A673 (cell line): Measurements from ENCODE around the gene MTHFSD. TPM values are rescaled to one million over a fixed set of nuclear protein-coding genes. Genes with fewer than 3 reads are reported as not detected.

Experiments used
- BruUV-seq: library from RNA; stranded (reverse); fragments of 400-500 nt; replicated peaks from 2 replicates; lab custom pipeline; 2021; lab: Mats Ljungman, UMichigan
- CTCF ChIA-PET: fragments of 300-600 bp; sonication (Branson Sonifier 250); formaldehyde crosslinking; loops from one replicate; lab custom pipeline; 2022; ENCODE audit warnings: antibody characterized with exemption; lab: Charles Lee
- POLR2A ChIA-PET: fragments of 300-600 bp; sonication (Branson Sonifier 250); formaldehyde crosslinking; loops from one replicate; lab custom pipeline; 2022; ENCODE audit warnings: antibody characterized with exemption; ENCODE audit not compliant: low non-redundant PET; lab: Charles Lee
- DNase-seq: peaks from one replicate; pipeline ENCODE4 v3.0.0-alpha.2; 2015; ENCODE audit warnings: low spot score
- H3K27ac ChIP-seq: fragments of 200-600 bp; sonication (generic); 2 replicates; pipeline ENCODE4 v1.5.1; 2016; ENCODE audit warnings: mixed run types, low read depth, mild to moderate bottlenecking, mixed read lengths, antibody characterized with exemption, low read length; ENCODE audit not compliant: poor library complexity, severe bottlenecking
- H3K27me3 ChIP-seq: fragments of 200-600 bp; sonication (generic); replicated peaks from 2 replicates; pipeline ENCODE4 v1.6.1; 2017; ENCODE audit warnings: mixed run types, low read depth, mild to moderate bottlenecking, mixed read lengths, antibody characterized with exemption, low read length; ENCODE audit not compliant: insufficient read depth, poor library complexity
- H3K36me3 ChIP-seq: fragments of 200-600 bp; sonication (generic); 2 replicates; pipeline ENCODE4 v1.6.1; 2016; ENCODE audit warnings: mixed run types, mild to moderate bottlenecking, mixed read lengths, antibody characterized with exemption, low read length; ENCODE audit not compliant: insufficient read depth, poor library complexity, severe bottlenecking
- H3K4me1 ChIP-seq: fragments of 200-600 bp; sonication (generic); 2 replicates; pipeline ENCODE4 v1.6.1; 2017; ENCODE audit warnings: mixed run types, mild to moderate bottlenecking, mixed read lengths, antibody characterized with exemption, low read length; ENCODE audit not compliant: insufficient read depth, poor library complexity, severe bottlenecking
- H3K4me3 ChIP-seq: fragments of 200-600 bp; sonication (generic); 2 replicates; pipeline ENCODE4 v1.5.1; 2016; ENCODE audit warnings: low read depth, mixed run types, mild to moderate bottlenecking, mixed read lengths, low read length; ENCODE audit not compliant: poor library complexity, severe bottlenecking
- H3K9me3 ChIP-seq: fragments of 200-600 bp; sonication (generic); 2 replicates; pipeline ENCODE4 v1.6.1; 2016; ENCODE audit warnings: mixed run types, low read depth, mild to moderate bottlenecking, mixed read lengths, antibody characterized with exemption, low read length; ENCODE audit not compliant: poor library complexity, severe bottlenecking
- EZH2 ChIP-seq: fragments of 200-600 bp; sonication (generic); IDR thresholded peaks from 2 replicates; pipeline ENCODE4 v1.6.1; 2017; ENCODE audit warnings: borderline replicate concordance, low read depth, mild to moderate bottlenecking, mixed read lengths, antibody characterized with exemption, low read length; ENCODE audit not compliant: poor library complexity, severe bottlenecking
- intact Hi-C: fragments of 100-400 bp; cut with micrococcal nuclease; formaldehyde crosslinking; loops from one replicate; pipeline ENCODE4 v1.10.0; 2022; ENCODE audit not compliant: unreplicated experiment
- total RNA-seq: library from RNA; stranded (reverse); gene quantifications from 2 replicates; pipeline ENCODE4 v1.2.3, GENCODE V29; 2021
- TF ChIP-seq, protein P1 (sequence below): fragments of 300-800, 200-600 bp; sonication (generic); conservative IDR thresholded peaks from 2 replicates; pipeline ENCODE4 v1.5.1; 2017; ENCODE audit warnings: low read depth, mild to moderate bottlenecking, antibody characterized with exemption, low read length, moderate library complexity, mixed read lengths

The MTHFSD gene
- total RNA-seq, 1 experiment from 2014 or later: 27.5 TPM

DNA sequence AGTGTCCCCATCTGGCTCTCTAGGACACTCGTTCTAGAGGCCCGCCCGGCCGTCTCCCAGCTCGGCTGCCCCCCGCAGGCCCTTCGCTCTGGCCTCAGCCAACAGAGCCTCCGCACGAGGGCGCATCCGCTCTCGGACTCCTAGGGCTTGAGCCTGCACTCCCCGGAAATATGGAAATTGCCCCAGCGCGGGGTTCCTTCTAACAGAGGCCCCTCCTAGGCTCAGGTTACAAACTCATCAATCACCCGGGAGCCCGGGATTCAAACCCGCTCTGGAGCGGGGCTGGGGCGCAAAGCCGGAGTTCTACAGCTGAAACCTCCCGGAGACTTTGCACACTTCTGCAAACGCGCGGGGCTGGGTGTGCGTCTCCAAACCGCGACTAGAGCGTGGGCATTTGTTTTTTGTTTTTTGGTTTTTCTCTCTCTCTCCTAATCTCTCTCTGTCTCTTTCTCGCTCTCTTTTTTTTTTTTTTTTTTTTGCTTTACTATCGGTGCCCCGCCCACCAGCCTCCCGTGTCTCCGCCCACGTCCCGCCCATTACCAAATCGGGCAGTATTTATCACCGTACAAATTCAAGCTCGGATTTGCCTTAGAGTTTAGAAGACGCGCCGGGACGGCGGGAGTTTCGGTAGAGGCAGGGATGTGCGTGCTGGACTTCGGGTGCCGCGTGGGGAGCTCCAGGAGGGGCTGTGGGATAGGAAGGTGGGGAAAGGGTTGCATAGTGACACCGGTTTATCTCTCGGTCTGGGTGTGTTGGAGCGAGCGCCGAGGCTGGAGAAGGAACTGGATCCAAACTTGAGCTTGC, 20.9 kb upstream of the MTHFSD start:
- Histone ChIP-seq H3K4me1 (peaks cover 17% of the 10 kb centered on the region), H3K4me3 (peak overlapping the region; percentile 54), H3K27me3 (peaks cover 3% of the 10 kb centered on the region), H3K9me3 (no peaks in the 10 kb centered on the region), H3K36me3 (no peaks in the 10 kb centered on the region), H3K27ac (no peak overlapping the region)
- CTCF ChIA-PET: interaction anchor here (0.7 to 0.9 kb wide), 4 partner anchors 9 to 533 kb away, joined by 3 to 11 read pairs (median 8); partner anchors contain the start of gene FOXC2
- no peak for TF ChIP-seq EZH2
- TF ChIP-seq, protein P1, sequence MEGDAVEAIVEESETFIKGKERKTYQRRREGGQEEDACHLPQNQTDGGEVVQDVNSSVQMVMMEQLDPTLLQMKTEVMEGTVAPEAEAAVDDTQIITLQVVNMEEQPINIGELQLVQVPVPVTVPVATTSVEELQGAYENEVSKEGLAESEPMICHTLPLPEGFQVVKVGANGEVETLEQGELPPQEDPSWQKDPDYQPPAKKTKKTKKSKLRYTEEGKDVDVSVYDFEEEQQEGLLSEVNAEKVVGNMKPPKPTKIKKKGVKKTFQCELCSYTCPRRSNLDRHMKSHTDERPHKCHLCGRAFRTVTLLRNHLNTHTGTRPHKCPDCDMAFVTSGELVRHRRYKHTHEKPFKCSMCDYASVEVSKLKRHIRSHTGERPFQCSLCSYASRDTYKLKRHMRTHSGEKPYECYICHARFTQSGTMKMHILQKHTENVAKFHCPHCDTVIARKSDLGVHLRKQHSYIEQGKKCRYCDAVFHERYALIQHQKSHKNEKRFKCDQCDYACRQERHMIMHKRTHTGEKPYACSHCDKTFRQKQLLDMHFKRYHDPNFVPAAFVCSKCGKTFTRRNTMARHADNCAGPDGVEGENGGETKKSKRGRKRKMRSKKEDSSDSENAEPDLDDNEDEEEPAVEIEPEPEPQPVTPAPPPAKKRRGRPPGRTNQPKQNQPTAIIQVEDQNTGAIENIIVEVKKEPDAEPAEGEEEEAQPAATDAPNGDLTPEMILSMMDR: peak; percentile 80
- BruUV-seq: no TSS peak
- intact Hi-C loops: loop anchor here (10.0 kb wide), 1 partner anchor 299 kb away; no protein-coding TSS in a partner anchor
- POLR2A ChIA-PET: interaction anchor here (0.5 to 0.6 kb wide), 2 partner anchors 82 to 742 kb away, joined by 5 read pairs; no protein-coding TSS in a partner anchor
- DNase-seq: peak; percentile 93

DNA sequence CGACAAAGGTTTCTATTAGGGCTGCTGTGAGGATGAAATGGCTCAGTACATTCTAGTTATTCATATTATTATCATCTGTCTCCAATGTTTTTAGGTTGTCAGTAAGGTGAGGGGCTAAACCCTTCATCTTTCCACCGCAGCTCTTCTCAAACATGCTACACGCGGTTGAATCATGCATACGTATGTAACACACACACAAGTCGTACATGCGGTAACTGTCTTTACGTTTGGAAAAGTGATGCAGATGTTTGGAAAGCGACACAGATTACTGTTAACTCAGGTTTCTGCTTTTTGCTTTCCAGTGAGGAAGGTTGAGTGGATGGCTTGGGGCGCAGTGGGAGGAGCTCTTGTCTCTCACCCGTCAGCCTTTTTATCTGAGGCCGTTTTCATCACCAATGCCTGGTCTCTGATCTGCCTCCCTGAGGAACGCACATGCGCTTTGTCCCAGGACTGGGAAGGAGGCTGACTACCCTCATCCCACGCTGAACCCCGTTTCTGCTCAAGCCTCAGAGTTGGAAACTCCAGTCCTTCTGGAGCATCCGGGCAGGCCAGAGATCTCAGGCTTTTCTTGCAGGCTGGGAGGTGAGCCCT, 20.2 kb upstream of the MTHFSD start:
- Histone ChIP-seq H3K27me3 (peaks cover 10% of the 10 kb centered on the region), H3K4me1 (peaks cover 17% of the 10 kb centered on the region), H3K4me3 (peak overlapping the region; percentile 54), H3K9me3 (no peaks in the 10 kb centered on the region), H3K27ac (no peak overlapping the region), H3K36me3 (no peaks in the 10 kb centered on the region)
- POLR2A ChIA-PET: no interaction called here
- TF ChIP-seq, protein P1: no peak
- TF ChIP-seq EZH2: no peak
- CTCF ChIA-PET: no interaction called here
- intact Hi-C loops: loop anchor here (10.0 kb wide), 1 partner anchor 300 kb away; no protein-coding TSS in a partner anchor
- no peak for DNase-seq
- BruUV-seq: no TSS peak

DNA sequence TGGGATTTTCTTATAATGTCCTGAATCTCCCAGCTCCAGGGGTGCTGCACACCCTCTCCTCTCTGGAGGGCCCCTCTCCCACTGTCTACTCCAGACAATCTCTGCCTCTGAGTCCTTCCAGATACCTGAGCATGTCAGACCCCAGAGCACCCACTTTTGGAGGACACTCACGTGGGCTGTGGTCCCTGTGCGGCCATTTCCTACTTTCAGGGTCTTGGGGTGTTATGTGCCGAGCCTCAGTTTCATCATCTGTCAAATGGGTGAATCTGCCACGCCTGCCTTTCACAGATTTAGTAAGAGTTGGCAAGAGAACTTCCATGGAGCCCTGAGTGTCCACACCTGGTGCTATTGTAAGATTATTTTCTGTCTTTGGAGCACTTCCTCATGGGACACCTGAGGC, 19.6 kb upstream of the MTHFSD start:
- H3K36me3 ChIP-seq: no peaks in the 10 kb centered on the region
- no peak overlapping the region for H3K27ac ChIP-seq
- H3K9me3 ChIP-seq: no peaks in the 10 kb centered on the region
- H3K27me3 ChIP-seq: peaks cover 16% of the 10 kb centered on the region
- CTCF ChIA-PET: no interaction called here
- no peak overlapping the region for H3K4me3 ChIP-seq
- no TSS peak for BruUV-seq
- DNase-seq: no peak
- peaks cover 17% of the 10 kb centered on the region for H3K4me1 ChIP-seq
- POLR2A ChIA-PET: no interaction called here
- TF ChIP-seq EZH2: no peak
- TF ChIP-seq, protein P1: no peak
- intact Hi-C loops: loop anchor here (10.0 kb wide), 1 partner anchor 300 kb away; no protein-coding TSS in a partner anchor
